GM12892 (cell line): ENCODE measurements around the gene RTN4RL2.

Source experiments
- POLR2A ChIP-seq: IDR thresholded peaks from 2 replicates; pipeline ENCODE4 v1.6.1; 2011; ENCODE audit warnings: low read depth, low read length, control low read depth
- POLR2AphosphoS5 ChIP-seq: IDR thresholded peaks from 2 replicates; pipeline ENCODE4 v1.6.1; 2011; ENCODE audit warnings: low read depth, low read length, control low read depth
- TAF1 ChIP-seq: IDR thresholded peaks from 2 replicates; pipeline ENCODE4 v1.6.1; 2011; ENCODE audit warnings: low read depth, mild to moderate bottlenecking, control low read depth, low read length, borderline replicate concordance

- TF ChIP-seq POLR2A (no peak), TAF1 (no peak), POLR2AphosphoS5 (no peak)
These were observed 27.6 kb upstream of the RTN4RL2 start for GRCh38 chr11:57432714-57433163.
